Suprapubic skin (tissue), 4 donors: ENCODE results near the gene EPB41L4B. TPM values are rescaled to one million over a fixed set of nuclear protein-coding genes. Genes with fewer than 3 reads are reported as not detected.

Source experiments
- DNase-seq, 2 donors: peaks; one replicate each; pipeline ENCODE4 v3.0.0-alpha.2; 2019; ENCODE audit warnings: low spot score in 2 of 2
- H3K27ac ChIP-seq: fragments of 200-600 bp; sonication (generic); one replicate; pipeline ENCODE4 v1.5.1; 2019
- H3K27me3 ChIP-seq: fragments of 200-600 bp; sonication (generic); one replicate; pipeline ENCODE4 v1.5.1; 2019
- H3K36me3 ChIP-seq: fragments of 200-600 bp; sonication (generic); one replicate; pipeline ENCODE4 v1.5.1; 2019
- H3K4me1 ChIP-seq: fragments of 200-600 bp; sonication (generic); one replicate; pipeline ENCODE4 v1.5.1; 2019
- H3K4me3 ChIP-seq: fragments of 200-600 bp; sonication (generic); one replicate; pipeline ENCODE4 v1.5.1; 2019; ENCODE audit warnings: mild to moderate bottlenecking
- H3K9me3 ChIP-seq: fragments of 200-600 bp; sonication (generic); one replicate; pipeline ENCODE4 v1.5.1; 2019
- CTCF ChIP-seq, 2 donors: fragments of 200-600 bp in 1 of 2; fragments of 450-650 bp in 1 of 2; sonication (generic) in 1 of 2; IDR thresholded peaks; one replicate each; pipeline ENCODE4 v1.5.1; 2016 to 2019; ENCODE audit warnings: antibody characterized with exemption in 2 of 2, mild to moderate bottlenecking in 1 of 2, moderate library complexity in 1 of 2
- EP300 ChIP-seq: sonication (generic); formaldehyde crosslinking; IDR thresholded peaks from one replicate; pipeline ENCODE4 v1.6.1; 2017; ENCODE audit warnings: antibody characterized with exemption
- POLR2A ChIP-seq, 2 donors: fragments of 450-650 bp; IDR thresholded peaks; one replicate each; pipeline ENCODE4 v1.6.1; 2017; ENCODE audit warnings: antibody characterized with exemption in 2 of 2, mild to moderate bottlenecking in 2 of 2, moderate library complexity in 2 of 2
- POLR2AphosphoS5 ChIP-seq, 3 donors: sonication (generic); formaldehyde crosslinking; IDR thresholded peaks; one replicate each; pipeline ENCODE4 v1.6.1; 2017; ENCODE audit warnings: antibody characterized with exemption in 3 of 3
- WGBS: methylation state at CpG from one replicate; pipeline ENCODE4 v1.1.5; 2018; 5-methylcytosine and 5-hydroxymethylcytosine counted together
- total RNA-seq, 4 donors: library from RNA; depleted of rRNA; stranded (reverse); fragments of >200 nt; gene quantifications; one replicate each; pipeline ENCODE4 v1.1.0, GENCODE V29; 2016

EPB41L4B gene
- total RNA-seq, 4 donors from 2014 or later, result 22.4 to 27.4 (median 25.1) TPM

- H3K36me3 ChIP-seq, result no peaks in the 10 kb centered on the region
- DNase-seq, result no peak
- no peaks in the 10 kb centered on the region for H3K9me3 ChIP-seq
- peaks cover 3% of the 10 kb centered on the region for H3K27me3 ChIP-seq
- H3K4me1 ChIP-seq, result peaks cover under 1% of the 10 kb centered on the region
- H3K27ac ChIP-seq, result no peak overlapping the region
- no peak for TF ChIP-seq EP300
- TF ChIP-seq POLR2A (IDR thresholded peaks at IDR 0.05), result no peak
- TF ChIP-seq POLR2AphosphoS5 (IDR thresholded peaks at IDR 0.05), result no peak
- TF ChIP-seq CTCF (IDR thresholded peaks at IDR 0.05), result no peak
- 83% methylated on average over 2 of the region's 2 CpGs for WGBS
- H3K4me3 ChIP-seq, result no peak overlapping the region
Measured at GRCh38 chr9:109354190-109354589, 33.3 kb upstream of the EPB41L4B start.

GRCh38 chr9:109351032-109351431 is 30.2 kb upstream of the EPB41L4B start:
- no peak for DNase-seq
- peaks cover 3% of the 10 kb centered on the region for H3K27me3 ChIP-seq
- H3K4me3 ChIP-seq, result no peak overlapping the region
- H3K36me3 ChIP-seq, result no peaks in the 10 kb centered on the region
- 87% methylated on average over 5 of the region's 5 CpGs for WGBS
- TF ChIP-seq EP300 (no peak), POLR2A (IDR thresholded peaks at IDR 0.05) (no peak), CTCF (IDR thresholded peaks at IDR 0.05) (no peak), POLR2AphosphoS5 (IDR thresholded peaks at IDR 0.05) (no peak)
- H3K9me3 ChIP-seq, result no peaks in the 10 kb centered on the region
- H3K4me1 ChIP-seq, result peaks cover 6% of the 10 kb centered on the region
- H3K27ac ChIP-seq, result no peak overlapping the region

GRCh38 chr9:109349421-109349846 is 28.6 kb upstream of the EPB41L4B start:
- TF ChIP-seq POLR2A (IDR thresholded peaks at IDR 0.05), result no peak
- no peak for TF ChIP-seq CTCF (IDR thresholded peaks at IDR 0.05)
- TF ChIP-seq EP300, result no peak
- no peak for TF ChIP-seq POLR2AphosphoS5 (IDR thresholded peaks at IDR 0.05)
- Histone ChIP-seq H3K4me1 (peaks cover 21% of the 10 kb centered on the region), H3K27ac (no peak overlapping the region), H3K4me3 (no peak overlapping the region), H3K9me3 (no peaks in the 10 kb centered on the region), H3K27me3 (peaks cover 3% of the 10 kb centered on the region), H3K36me3 (no peaks in the 10 kb centered on the region)
- no peak for DNase-seq

- no peaks in the 10 kb centered on the region for H3K9me3 ChIP-seq
- TF ChIP-seq CTCF (IDR thresholded peaks at IDR 0.05) (no peak), EP300 (no peak), POLR2AphosphoS5 (IDR thresholded peaks at IDR 0.05) (no peak), POLR2A (IDR thresholded peaks at IDR 0.05) (no peak)
- 71% methylated on average over 3 of the region's 3 CpGs for WGBS
- H3K4me1 ChIP-seq, result peaks cover 24% of the 10 kb centered on the region
- peak in 1 of 2 donors; percentile 12 for DNase-seq
- no peaks in the 10 kb centered on the region for H3K27me3 ChIP-seq
- no peak overlapping the region for H3K4me3 ChIP-seq
- H3K36me3 ChIP-seq, result no peaks in the 10 kb centered on the region
- no peak overlapping the region for H3K27ac ChIP-seq
Measured at GRCh38 chr9:109346904-109347303, 26.0 kb upstream of the EPB41L4B start.

- Histone ChIP-seq H3K9me3 (no peaks in the 10 kb centered on the region), H3K27ac (peak overlapping the region; percentile 16), H3K27me3 (no peaks in the 10 kb centered on the region), H3K4me1 (peaks cover 25% of the 10 kb centered on the region), H3K4me3 (no peak overlapping the region), H3K36me3 (no peaks in the 10 kb centered on the region)
- 82% methylated on average over 3 of the region's 3 CpGs for WGBS
- DNase-seq, result no peak
- TF ChIP-seq CTCF (IDR thresholded peaks at IDR 0.05) (no peak), POLR2AphosphoS5 (IDR thresholded peaks at IDR 0.05) (no peak), POLR2A (IDR thresholded peaks at IDR 0.05) (no peak), EP300 (no peak)
Measured at GRCh38 chr9:109344866-109345265, 24.0 kb upstream of the EPB41L4B start.
